Transverse colon (tissue), 4 donors: Measurements from ENCODE around the gene CCN6. TPM values are rescaled to one million over a fixed set of nuclear protein-coding genes. Genes with fewer than 3 reads are reported as not detected.

Source experiments
- DNase-seq: peaks from one replicate; pipeline ENCODE4 v3.0.0-alpha.2; 2019
- H3K27ac ChIP-seq, 4 donors: fragments of 200-600 bp; sonication (generic); 2 replicates each; pipeline ENCODE4 v1.5.1; 2016 to 2018; ENCODE audit warnings: inconsistent platforms in 4 of 4
- H3K27me3 ChIP-seq: fragments of 200-600 bp; sonication (generic); 2 replicates; pipeline ENCODE4 v1.5.1; 2017; ENCODE audit warnings: inconsistent platforms
- H3K36me3 ChIP-seq, 4 donors: fragments of 200-600 bp; sonication (generic); 2 replicates each; pipeline ENCODE4 v1.5.1; 2017 to 2019; ENCODE audit warnings: inconsistent platforms in 4 of 4
- H3K4me1 ChIP-seq, 4 donors: fragments of 200-600 bp; sonication (generic); 2 replicates each; pipeline ENCODE4 v1.5.1; 2017 to 2020; ENCODE audit warnings: inconsistent platforms in 4 of 4
- H3K4me3 ChIP-seq, 4 donors: fragments of 200-600 bp; sonication (generic); 1 replicate in 1 of 4; 2 replicates in 3 of 4; pipeline versions ENCODE4 v1.5.1 to v1.6.1; 2017 to 2019; ENCODE audit warnings: inconsistent platforms in 4 of 4
- H3K9me3 ChIP-seq, 2 donors: fragments of 200-600 bp; sonication (generic); 2 replicates each; pipeline ENCODE4 v1.5.1; 2017 to 2019; ENCODE audit warnings: inconsistent platforms in 2 of 2
- CTCF ChIP-seq, 5 experiments: fragments of 200-600 bp in 3 of 5; fragments of 450-650 bp in 2 of 5; sonication (generic) in 3 of 5; IDR thresholded peaks; 1 replicate in 2 of 5; 2 replicates in 3 of 5; pipeline ENCODE4 v1.5.1; 2016 to 2017; ENCODE audit warnings: antibody characterized with exemption in 5 of 5, inconsistent platforms in 3 of 5, mild to moderate bottlenecking in 2 of 5, moderate library complexity in 1 of 5
- EP300 ChIP-seq: sonication (generic); formaldehyde crosslinking; IDR thresholded peaks from one replicate; pipeline ENCODE4 v1.6.1; 2017; ENCODE audit warnings: antibody characterized with exemption, low read depth
- POLR2A ChIP-seq: fragments of 450-650 bp; IDR thresholded peaks from one replicate; pipeline ENCODE4 v1.6.1; 2016; ENCODE audit warnings: antibody characterized with exemption, mild to moderate bottlenecking, moderate library complexity
- POLR2AphosphoS5 ChIP-seq, 3 donors: sonication (generic); formaldehyde crosslinking; IDR thresholded peaks; one replicate each; pipeline ENCODE4 v1.6.1; 2016; ENCODE audit warnings: antibody characterized with exemption in 3 of 3
- WGBS, 2 donors: methylation state at CpG; one replicate each; pipeline ENCODE4 v1.1.5; 2018; ENCODE audit warnings: low coverage in 1 of 2; 5-methylcytosine and 5-hydroxymethylcytosine counted together
- in situ Hi-C, 4 donors: fragments of 200-750 bp; cut with MboI; loops; one replicate each; pipeline versions ENCODE4 v1.15.0 to v1.15.1; 2017; ENCODE audit warnings: low sequenced_read_pairs in 3 of 4, low pct_ligation_motif_present in 1 of 4, low pct_unique_long_range_greater_than_20kb in 1 of 4
- intact Hi-C: fragments of 100-400 bp; cut with DNase I; formaldehyde crosslinking; loops from one replicate; pipeline ENCODE4 v1.15.1; 2023; ENCODE audit warnings: low total_unique reads
- total RNA-seq, 4 donors: library from RNA; depleted of rRNA; stranded (reverse); fragments of >200 nt; gene quantifications; one replicate each; pipeline ENCODE4 v1.1.0, GENCODE V29; 2016

The CCN6 gene
- total RNA-seq, 4 donors from 2014 or later: not detected

- Histone ChIP-seq H3K4me1 (peaks cover 4 to 9% (median 8%) of the 10 kb centered on the region in 4 donors), H3K36me3 (peaks cover 0 to 26% (median 0%) of the 10 kb centered on the region in 4 donors), H3K4me3 (no peak overlapping the region), H3K27me3 (no peaks in the 10 kb centered on the region), H3K27ac (no peak overlapping the region), H3K9me3 (no peaks in the 10 kb centered on the region)
- intact Hi-C loops (no loop called here), in situ Hi-C loops (no loop called here)
- TF ChIP-seq POLR2A (no peak), POLR2AphosphoS5 (IDR thresholded peaks at IDR 0.05) (no peak), CTCF (IDR thresholded peaks at IDR 0.05) (no peak), EP300 (no peak)
- DNase-seq: no peak
- WGBS, 2 donors: 91% methylated on average over 4 of the region's 4 CpGs
Observed at GRCh38 chr6:112081569-112081968, 27.7 kb downstream of the CCN6 start.

- H3K9me3 ChIP-seq: no peaks in the 10 kb centered on the region
- intact Hi-C loops (no loop called here), in situ Hi-C loops (no loop called here)
- no peaks in the 10 kb centered on the region for H3K27me3 ChIP-seq
- no peak overlapping the region for H3K27ac ChIP-seq
- H3K36me3 ChIP-seq: peaks cover 0 to 17% (median 0%) of the 10 kb centered on the region in 4 donors
- TF ChIP-seq EP300 (no peak), CTCF (IDR thresholded peaks at IDR 0.05) (no peak), POLR2A (no peak), POLR2AphosphoS5 (IDR thresholded peaks at IDR 0.05) (no peak)
- WGBS, 2 donors: 93 to 94% methylated on average over 7 to 8 of the region's 8 CpGs
- peaks cover 4 to 16% (median 9%) of the 10 kb centered on the region in 4 donors for H3K4me1 ChIP-seq
- DNase-seq: no peak
- no peak overlapping the region for H3K4me3 ChIP-seq
Observed at GRCh38 chr6:112085286-112086065, 31.6 kb downstream of the CCN6 start.

GRCh38 chr6:112086744-112087135 lies 32.8 kb downstream of the CCN6 start:
- Histone ChIP-seq H3K4me1 (peaks cover 4 to 16% (median 9%) of the 10 kb centered on the region in 4 donors), H3K36me3 (peaks cover 0 to 12% (median 0%) of the 10 kb centered on the region in 4 donors)

More at GRCh38 chr6:112086744-112087135, 32.8 kb downstream of the CCN6 start:
- H3K27me3 ChIP-seq: no peaks in the 10 kb centered on the region
- in situ Hi-C loops: no loop called here
- intact Hi-C loops: no loop called here
- WGBS, 2 donors: 0% methylated on average over 7 to 8 of the region's 8 CpGs
- peak overlapping the region; percentile 86 to 90 (median 88) for H3K27ac ChIP-seq
- H3K4me3 ChIP-seq: peak overlapping the region; percentile 56 to 91 (median 74)
- H3K9me3 ChIP-seq: no peaks in the 10 kb centered on the region
- TF ChIP-seq CTCF (IDR thresholded peaks at IDR 0.05) (peak in 1 of 5 experiments; percentile 18), EP300 (no peak)
- DNase-seq: no peak
